Fibroblast of villous mesenchyme (primary cell): ENCODE data around the gene ABHD15. TPM values are rescaled to one million over a fixed set of nuclear protein-coding genes. Genes with fewer than 3 reads are reported as not detected.
A peak's percentile ranks its signal among the peaks of the same experiment; 100 is the strongest.

Experiments
- DNase-seq: peaks from one replicate; pipeline ENCODE4 v3.0.0-alpha.2; 2010; ENCODE audit warnings: low read depth
- H3K4me3 ChIP-seq: 2 replicates; pipeline ENCODE4 v1.5.1; 2011; ENCODE audit warnings: low read depth, mild to moderate bottlenecking, low read length
- CTCF ChIP-seq: IDR thresholded peaks from 2 replicates; pipeline ENCODE4 v1.5.1; 2012; ENCODE audit warnings: low read depth, mild to moderate bottlenecking, low read length; ENCODE audit not compliant: insufficient read depth
- total RNA-seq: library from RNA; depleted of rRNA; stranded (reverse); fragments of >200 nt; gene quantifications from 2 replicates; pipeline ENCODE4 v1.2.3, GENCODE V29; 2012

The ABHD15 gene
- 8.2 and 9.3 TPM in 2 replicates for total RNA-seq

- H3K4me3 ChIP-seq = peak within 1 kb of the TSS; percentile 72
- DNase-seq = peak; percentile 81
Measured at GRCh38 chr17:29566473-29567303, at the start of gene ABHD15. ABHD15 (minus strand) TSS chr17:29567037; CDS start chr17:29566966, 71 bp downstream.

GRCh38 chr17:29615492-29616299 is 48.9 kb upstream of the ABHD15 start:
- no peak for TF ChIP-seq CTCF
- DNase-seq = peak; percentile 88
- peak overlapping the region; percentile 52 for H3K4me3 ChIP-seq

More at GRCh38 chr17:29566473-29567303, at the start of gene ABHD15:
- TF ChIP-seq CTCF = peak; percentile 4

DNA sequence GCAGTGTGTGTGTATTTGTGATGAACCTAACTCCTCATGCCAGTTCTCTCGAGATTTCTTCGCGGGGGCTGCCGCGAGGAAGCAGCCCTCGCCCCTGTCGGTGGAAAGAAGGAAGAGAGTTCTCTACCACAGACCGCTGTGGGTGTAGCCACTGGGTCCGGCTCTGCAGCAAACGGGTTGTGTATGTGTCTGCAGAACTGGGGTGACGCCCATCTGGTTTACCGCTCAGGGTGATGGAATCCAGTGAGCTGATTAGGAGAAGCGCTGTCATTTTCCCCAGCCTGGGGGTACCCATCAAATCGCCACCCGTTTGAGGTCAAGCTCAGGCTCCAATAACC is 48.2 kb upstream of the ABHD15 start:
- TF ChIP-seq CTCF = peak; percentile 11
- H3K4me3 ChIP-seq = peak overlapping the region; percentile 52
- DNase-seq = no peak

- no peak overlapping the region for H3K4me3 ChIP-seq
- no peak for DNase-seq
- no peak for TF ChIP-seq CTCF
Measured at GRCh38 chr17:29614349-29615047, 47.7 kb upstream of the ABHD15 start.

- no peak for DNase-seq
- peak overlapping the region; percentile 45 for H3K4me3 ChIP-seq
- no peak for TF ChIP-seq CTCF
Measured at GRCh38 chr17:29613856-29614255, 47.0 kb upstream of the ABHD15 start.

GRCh38 chr17:29613352-29613837 is 46.6 kb upstream of the ABHD15 start:
- peak; percentile 91 for DNase-seq
- TF ChIP-seq CTCF = peak; percentile 76
- H3K4me3 ChIP-seq = peak overlapping the region; percentile 45
